OCI-LY3 (cell line): ENCODE results near the gene NRSN1.

ENCODE experiments used
- H2AFZ ChIP-seq: fragments of 200-600, 300-600 bp; shearing (Covaris generic); 2 replicates; pipeline ENCODE4 v1.6.0; 2014; ENCODE audit warnings: antibody characterized with exemption, low read depth, low read length
- H3K27ac ChIP-seq: fragments of 200-600, 300-600 bp; sonication (generic); 2 replicates; pipeline ENCODE4 v1.5.1; 2014; ENCODE audit warnings: mild to moderate bottlenecking, low read length, moderate library complexity, mixed read lengths
- H3K27me3 ChIP-seq: fragments of 200-600, 300-600 bp; sonication (generic); 2 replicates; pipeline ENCODE4 v1.6.1; 2014; ENCODE audit warnings: low read depth, low read length, mixed read lengths
- H3K36me3 ChIP-seq: fragments of 200-600, 300-600 bp; sonication (generic); replicated peaks from 2 replicates; pipeline ENCODE3; 2014; ENCODE audit warnings: low read depth, low read length, mixed read lengths
- H3K4me1 ChIP-seq: fragments of 300-600, 200-600 bp; sonication (generic); 2 replicates; pipeline ENCODE4 v1.6.1; 2014; ENCODE audit warnings: low read length, mixed read lengths
- H3K4me2 ChIP-seq: fragments of 200-600, 300-600 bp; sonication (generic); 2 replicates; pipeline ENCODE4 v1.6.1; 2014; ENCODE audit warnings: low read length, mixed read lengths
- H3K4me3 ChIP-seq: fragments of 300-600, 200-600 bp; sonication (generic); 2 replicates; pipeline ENCODE4 v1.5.1; 2014; ENCODE audit warnings: antibody characterized with exemption, mild to moderate bottlenecking, low read length, moderate library complexity
- H3K79me2 ChIP-seq: fragments of 300-600, 200-600 bp; shearing (Covaris generic); 2 replicates; pipeline ENCODE4 v1.6.1; 2014; ENCODE audit warnings: mild to moderate bottlenecking, low read length, mixed read lengths
- H3K9ac ChIP-seq: fragments of 300-600, 200-600 bp; shearing (Covaris generic); 2 replicates; pipeline ENCODE4 v1.6.0; 2014; ENCODE audit warnings: mild to moderate bottlenecking, low read length, moderate library complexity
- H3K9me3 ChIP-seq: fragments of 200-600, 300-600 bp; shearing (Covaris generic); 2 replicates; pipeline ENCODE4 v1.6.1; 2014; ENCODE audit warnings: low read length, mixed read lengths; ENCODE audit not compliant: insufficient read depth
- H4K20me1 ChIP-seq: fragments of 200-600, 300-600 bp; sonication (generic); 2 replicates; pipeline ENCODE4 v1.6.1; 2016; ENCODE audit warnings: low read length, mixed read lengths; ENCODE audit not compliant: insufficient read depth
- CTCF ChIP-seq: fragments of 200-600, 300-600 bp; sonication (generic); IDR thresholded peaks from 2 replicates; pipeline ENCODE4 v1.5.1; 2014; ENCODE audit warnings: antibody characterized with exemption, low read length, low read depth
- EZH2phosphoT487 ChIP-seq: fragments of 200-600 bp; shearing (Covaris generic); IDR thresholded peaks from 2 replicates; pipeline ENCODE4 v1.6.1; 2018; ENCODE audit warnings: antibody characterized with exemption, mixed run types, low read depth

NRSN1 gene

GRCh38 chr6:24154121-24154520, 28.1 kb downstream of the NRSN1 start:
- Histone ChIP-seq H3K4me3 (no peak overlapping the region), H3K27me3 (no peaks in the 10 kb centered on the region), H3K79me2 (no peaks in the 10 kb centered on the region), H2AFZ (no peak overlapping the region), H3K9ac (no peak overlapping the region), H3K9me3 (no peaks in the 10 kb centered on the region), H4K20me1 (no peaks in the 10 kb centered on the region), H3K4me1 (no peaks in the 10 kb centered on the region), H3K4me2 (no peak overlapping the region), H3K36me3 (no peaks in the 10 kb centered on the region), H3K27ac (no peak overlapping the region)
- TF ChIP-seq EZH2phosphoT487 (no peak), CTCF (no peak)

- H3K36me3 ChIP-seq: no peaks in the 10 kb centered on the region
- no peaks in the 10 kb centered on the region for H4K20me1 ChIP-seq
- no peak overlapping the region for H3K4me2 ChIP-seq
- H3K4me1 ChIP-seq: no peaks in the 10 kb centered on the region
- no peak overlapping the region for H3K27ac ChIP-seq
- no peak overlapping the region for H3K4me3 ChIP-seq
- no peaks in the 10 kb centered on the region for H3K27me3 ChIP-seq
- no peaks in the 10 kb centered on the region for H3K79me2 ChIP-seq
- H3K9ac ChIP-seq: no peak overlapping the region
- H3K9me3 ChIP-seq: no peaks in the 10 kb centered on the region
- TF ChIP-seq CTCF: no peak
- TF ChIP-seq EZH2phosphoT487: no peak
- H2AFZ ChIP-seq: no peak overlapping the region
These were observed 31.9 kb downstream of the NRSN1 start for GRCh38 chr6:24157886-24158285.

- Histone ChIP-seq H3K36me3 (no peaks in the 10 kb centered on the region), H3K9ac (no peak overlapping the region), H3K4me1 (no peaks in the 10 kb centered on the region), H3K79me2 (no peaks in the 10 kb centered on the region), H2AFZ (no peak overlapping the region), H3K4me2 (no peak overlapping the region), H3K27me3 (no peaks in the 10 kb centered on the region), H3K27ac (no peak overlapping the region), H4K20me1 (no peaks in the 10 kb centered on the region), H3K4me3 (no peak overlapping the region), H3K9me3 (no peaks in the 10 kb centered on the region)
- TF ChIP-seq CTCF (no peak), EZH2phosphoT487 (no peak)
These were observed 57.6 kb downstream of the NRSN1 start for GRCh38 chr6:24183584-24183983.

- Histone ChIP-seq H2AFZ (no peak overlapping the region), H3K4me3 (no peak overlapping the region), H4K20me1 (no peaks in the 10 kb centered on the region), H3K9ac (no peak overlapping the region), H3K36me3 (no peaks in the 10 kb centered on the region), H3K27ac (no peak overlapping the region), H3K4me1 (no peaks in the 10 kb centered on the region), H3K27me3 (no peaks in the 10 kb centered on the region), H3K9me3 (no peaks in the 10 kb centered on the region), H3K4me2 (no peak overlapping the region), H3K79me2 (no peaks in the 10 kb centered on the region)
- TF ChIP-seq CTCF: no peak
- no peak for TF ChIP-seq EZH2phosphoT487
These were observed 60.3 kb downstream of the NRSN1 start for GRCh38 chr6:24186349-24186748.
